GM19099 (cell line): ENCODE results near the gene CTAGE15.
"Not testable (repeated sequence)": the region's sequence is repeated elsewhere in the genome, so short reads cannot be mapped to it uniquely, and the experiment has no call there.

Experiments
- POLR2A ChIP-seq: IDR thresholded peaks from 3 replicates; pipeline ENCODE4 v1.6.1; 2011; ENCODE audit warnings: low read depth; ENCODE audit not compliant: insufficient read length; ENCODE audit errors: extremely low read depth

The CTAGE15 gene, protein sequence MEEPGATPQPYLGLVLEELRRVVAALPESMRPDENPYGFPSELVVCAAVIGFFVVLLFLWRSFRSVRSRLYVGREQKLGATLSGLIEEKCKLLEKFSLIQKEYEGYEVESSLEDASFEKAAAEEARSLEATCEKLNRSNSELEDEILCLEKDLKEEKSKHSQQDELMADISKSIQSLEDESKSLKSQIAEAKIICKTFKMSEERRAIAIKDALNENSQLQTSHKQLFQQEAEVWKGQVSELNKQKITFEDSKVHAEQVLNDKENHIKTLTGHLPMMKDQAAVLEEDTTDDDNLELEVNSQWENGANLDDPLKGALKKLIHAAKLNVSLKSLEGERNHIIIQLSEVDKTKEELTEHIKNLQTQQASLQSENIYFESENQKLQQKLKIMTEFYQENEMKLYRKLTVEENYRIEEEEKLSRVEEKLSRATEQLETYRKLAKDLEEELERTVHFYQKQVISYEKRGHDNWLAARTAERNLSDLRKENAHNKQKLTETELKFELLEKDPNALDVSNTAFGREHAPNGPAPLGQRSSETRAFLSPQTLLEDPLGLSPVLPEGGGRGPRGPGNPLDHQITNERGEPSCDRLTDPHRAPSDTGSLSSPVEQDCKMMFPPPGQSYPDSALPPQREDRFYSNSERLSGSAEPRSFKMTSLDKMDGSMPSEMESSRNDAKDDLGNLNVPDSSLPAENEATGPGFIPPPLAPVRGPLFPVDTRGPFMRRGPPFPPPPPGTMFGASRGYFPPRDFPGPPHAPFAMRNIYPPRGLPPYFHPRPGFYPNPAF

DNA sequence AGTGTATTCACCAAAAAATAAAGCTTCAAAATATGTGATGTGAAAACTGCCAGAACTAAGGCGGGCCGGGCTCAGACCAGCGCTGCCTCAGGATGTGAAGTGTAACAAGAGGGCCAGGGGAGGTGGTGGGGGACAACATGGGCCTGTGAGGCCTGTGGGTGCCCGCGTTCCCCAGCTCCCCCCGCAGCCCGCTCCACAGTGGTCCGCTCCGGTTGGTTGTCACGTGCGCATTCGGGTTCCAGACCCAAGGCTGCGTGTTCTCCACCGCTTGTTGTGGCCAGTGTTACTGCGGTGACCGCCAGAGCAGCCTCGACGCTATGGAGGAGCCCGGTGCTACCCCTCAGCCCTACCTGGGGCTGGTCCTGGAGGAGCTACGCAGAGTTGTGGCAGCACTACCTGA is at the start of gene CTAGE15:
Gene CTAGE15, plus strand, starts transcription at position 301 of the 400 bp plus-strand sequence. Its CDS starts 17 bp downstream, at position 318.
- TF ChIP-seq POLR2A: not testable (repeated sequence)

DNA sequence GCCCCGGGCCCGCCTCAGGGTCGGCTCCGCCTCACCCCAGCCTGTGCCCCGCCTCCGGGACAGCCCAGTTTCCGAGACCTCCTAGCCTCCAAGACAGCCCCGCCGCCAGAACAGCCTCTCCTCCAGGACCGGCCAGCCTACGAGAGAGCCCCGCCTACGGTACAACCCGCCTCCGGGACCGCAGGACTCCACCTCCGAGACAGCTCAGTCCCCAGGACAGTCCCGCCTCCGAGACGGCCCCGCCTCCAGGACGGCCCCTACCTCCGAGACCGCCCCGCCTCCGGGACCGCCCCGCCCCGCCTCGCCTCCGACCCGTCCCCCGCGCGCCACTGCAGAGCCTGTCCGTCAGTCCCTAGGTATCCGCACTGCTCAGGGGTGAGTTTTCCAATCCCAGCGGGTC is 49.0 kb downstream of the CTAGE15 start, which contains the start of gene TCAF2:
Gene TCAF2, plus strand, starts transcription at position 329 of the 400 bp plus-strand sequence.
- not testable (repeated sequence) for TF ChIP-seq POLR2A
